Skeletal muscle satellite cell (primary cell): ENCODE data around the gene TANC1.

Experiments used
- H3K27me3 ChIP-seq: 2 replicates; pipeline ENCODE4 v1.7.0; 2013; ENCODE audit warnings: low read length; ENCODE audit not compliant: control insufficient read depth, insufficient read depth
- H3K36me3 ChIP-seq: 2 replicates; pipeline ENCODE4 v1.7.0; 2013; ENCODE audit warnings: mild to moderate bottlenecking, control low read depth, low read length; ENCODE audit not compliant: insufficient read depth
- H3K4me1 ChIP-seq: 2 replicates; pipeline ENCODE4 v1.7.0; 2013; ENCODE audit warnings: low read length; ENCODE audit not compliant: control insufficient read depth, insufficient read depth
- H3K4me2 ChIP-seq: 2 replicates; pipeline ENCODE4 v1.7.0; 2013; ENCODE audit warnings: mild to moderate bottlenecking, low read length
- H3K4me3 ChIP-seq: 2 replicates; pipeline ENCODE4 v1.7.0; 2013; ENCODE audit warnings: low read length
- H3K9ac ChIP-seq: 2 replicates; pipeline ENCODE4 v1.7.0; 2013; ENCODE audit warnings: mild to moderate bottlenecking, low read depth, low read length, moderate library complexity
- H3K9me3 ChIP-seq: replicated peaks from 2 replicates; pipeline ENCODE4 v1.7.0; 2013; ENCODE audit warnings: mild to moderate bottlenecking, control low read depth, low read length

The TANC1 gene

DNA sequence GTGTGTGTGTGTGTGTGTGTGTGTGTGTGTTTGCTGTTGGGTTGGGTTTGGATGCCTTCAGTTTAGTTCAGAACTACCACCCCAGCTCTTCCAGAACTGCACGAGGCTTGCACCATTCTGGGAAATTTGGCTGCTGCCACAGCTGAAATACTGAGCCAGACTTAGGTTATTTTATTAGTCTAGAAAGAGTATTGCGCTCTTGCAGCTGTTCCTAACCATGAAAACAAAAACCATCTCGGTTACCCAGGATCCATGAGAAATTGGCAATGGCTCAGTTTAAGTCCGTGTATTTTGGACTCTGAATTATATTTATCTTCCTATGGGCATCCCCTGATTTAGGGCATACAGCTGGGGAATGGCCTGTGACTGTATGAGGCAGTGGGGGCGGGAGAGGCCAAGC lies 83.2 kb downstream of the TANC1 start:
- no peaks in the 10 kb centered on the region for H3K9me3 ChIP-seq
- H3K9ac ChIP-seq: no peak overlapping the region
- no peaks in the 10 kb centered on the region for H3K36me3 ChIP-seq
- H3K4me1 ChIP-seq: peaks cover 25% of the 10 kb centered on the region
- no peaks in the 10 kb centered on the region for H3K27me3 ChIP-seq
- peak overlapping the region; percentile 16 for H3K4me2 ChIP-seq
- H3K4me3 ChIP-seq: no peak overlapping the region

DNA sequence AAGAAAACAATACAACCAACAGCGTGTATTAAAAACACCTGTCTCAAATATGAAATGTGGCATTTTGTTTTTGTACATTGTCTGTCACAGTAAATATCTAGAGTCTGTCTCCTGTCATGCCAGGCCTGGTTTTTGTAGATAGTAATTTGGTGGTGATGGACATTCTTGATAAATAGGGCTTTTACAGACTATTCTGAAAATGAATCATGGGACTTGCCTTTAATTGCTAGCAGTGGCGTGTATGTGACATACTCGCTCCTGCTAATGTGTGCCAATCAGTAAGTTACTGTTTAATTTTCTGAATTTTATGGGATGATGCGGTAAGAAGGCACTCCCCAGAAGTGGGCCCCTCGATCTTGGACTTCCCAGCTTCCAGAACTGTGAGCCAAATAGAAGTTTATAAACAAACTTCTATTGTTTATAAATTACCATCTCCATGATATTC lies 83.7 kb downstream of the TANC1 start:
- H3K4me1 ChIP-seq: peaks cover 20% of the 10 kb centered on the region

GRCh38 chr2:159053161-159054031 lies 85.0 kb downstream of the TANC1 start:
- Histone ChIP-seq H3K27me3 (no peaks in the 10 kb centered on the region), H3K4me2 (no peak overlapping the region), H3K9ac (no peak overlapping the region), H3K4me3 (no peak overlapping the region), H3K4me1 (peaks cover 15% of the 10 kb centered on the region), H3K9me3 (no peaks in the 10 kb centered on the region), H3K36me3 (no peaks in the 10 kb centered on the region)

More for the DNA sequence above, 83.7 kb downstream of the TANC1 start:
- H3K4me2 ChIP-seq: peak overlapping the region; percentile 16
- no peak overlapping the region for H3K4me3 ChIP-seq
- no peaks in the 10 kb centered on the region for H3K9me3 ChIP-seq
- no peak overlapping the region for H3K9ac ChIP-seq
- no peaks in the 10 kb centered on the region for H3K27me3 ChIP-seq
- no peaks in the 10 kb centered on the region for H3K36me3 ChIP-seq

GRCh38 chr2:159054032-159054334 lies 85.5 kb downstream of the TANC1 start:
- Histone ChIP-seq H3K9me3 (no peaks in the 10 kb centered on the region), H3K4me2 (no peak overlapping the region), H3K4me1 (peaks cover 15% of the 10 kb centered on the region), H3K9ac (no peak overlapping the region), H3K27me3 (no peaks in the 10 kb centered on the region), H3K36me3 (no peaks in the 10 kb centered on the region), H3K4me3 (no peak overlapping the region)

GRCh38 chr2:159054985-159055384 lies 86.5 kb downstream of the TANC1 start:
- Histone ChIP-seq H3K4me1 (peaks cover 13% of the 10 kb centered on the region), H3K27me3 (no peaks in the 10 kb centered on the region)

GRCh38 chr2:159060518-159060917 lies 92.1 kb downstream of the TANC1 start:
- peaks cover 10% of the 10 kb centered on the region for H3K4me1 ChIP-seq
- H3K9ac ChIP-seq: no peak overlapping the region
- no peaks in the 10 kb centered on the region for H3K9me3 ChIP-seq
- H3K27me3 ChIP-seq: no peaks in the 10 kb centered on the region
- no peak overlapping the region for H3K4me2 ChIP-seq
- H3K4me3 ChIP-seq: no peak overlapping the region
- H3K36me3 ChIP-seq: no peaks in the 10 kb centered on the region

More at GRCh38 chr2:159054985-159055384, 86.5 kb downstream of the TANC1 start:
- Histone ChIP-seq H3K9ac (no peak overlapping the region), H3K4me2 (no peak overlapping the region), H3K9me3 (no peaks in the 10 kb centered on the region), H3K36me3 (no peaks in the 10 kb centered on the region), H3K4me3 (no peak overlapping the region)

- Histone ChIP-seq H3K4me3 (no peak overlapping the region), H3K36me3 (no peaks in the 10 kb centered on the region), H3K9me3 (no peaks in the 10 kb centered on the region), H3K4me1 (peaks cover 14% of the 10 kb centered on the region), H3K9ac (no peak overlapping the region), H3K4me2 (no peak overlapping the region), H3K27me3 (no peaks in the 10 kb centered on the region)
Measured at GRCh38 chr2:159063677-159064076, 95.2 kb downstream of the TANC1 start.

GRCh38 chr2:159064446-159065301 lies 96.2 kb downstream of the TANC1 start:
- Histone ChIP-seq H3K36me3 (no peaks in the 10 kb centered on the region), H3K27me3 (no peaks in the 10 kb centered on the region), H3K4me3 (no peak overlapping the region), H3K9me3 (no peaks in the 10 kb centered on the region), H3K4me2 (no peak overlapping the region), H3K9ac (no peak overlapping the region), H3K4me1 (peaks cover 21% of the 10 kb centered on the region)

GRCh38 chr2:159065313-159065712 lies 96.9 kb downstream of the TANC1 start:
- peaks cover 25% of the 10 kb centered on the region for H3K4me1 ChIP-seq
- no peaks in the 10 kb centered on the region for H3K36me3 ChIP-seq
- H3K4me2 ChIP-seq: no peak overlapping the region
- no peaks in the 10 kb centered on the region for H3K9me3 ChIP-seq
- H3K27me3 ChIP-seq: no peaks in the 10 kb centered on the region
- H3K4me3 ChIP-seq: no peak overlapping the region
- no peak overlapping the region for H3K9ac ChIP-seq

DNA sequence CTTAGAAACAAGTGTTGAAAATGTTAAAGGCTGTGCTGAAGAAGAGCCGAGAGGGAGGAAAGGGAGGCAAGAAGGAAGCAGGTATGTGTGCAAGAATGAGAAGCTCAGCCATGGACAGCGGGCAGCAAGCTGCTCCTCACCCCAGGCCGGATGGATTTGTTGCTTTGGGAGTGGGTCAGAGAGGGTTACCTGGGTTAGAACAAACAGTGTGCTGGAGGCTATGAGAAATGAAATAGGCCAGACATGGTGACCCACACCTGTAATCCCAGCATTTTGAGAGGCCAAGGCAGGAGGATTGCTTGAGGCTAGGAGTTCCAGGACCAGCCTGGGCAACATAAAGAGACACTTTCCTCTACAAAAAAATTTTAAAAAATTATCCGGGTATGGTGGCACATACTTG lies 97.5 kb downstream of the TANC1 start:
- no peaks in the 10 kb centered on the region for H3K27me3 ChIP-seq
- H3K9ac ChIP-seq: no peak overlapping the region
- H3K4me2 ChIP-seq: no peak overlapping the region
- no peaks in the 10 kb centered on the region for H3K36me3 ChIP-seq
- H3K4me3 ChIP-seq: no peak overlapping the region
- H3K4me1 ChIP-seq: peaks cover 25% of the 10 kb centered on the region
- H3K9me3 ChIP-seq: no peaks in the 10 kb centered on the region

GRCh38 chr2:159066541-159067156 lies 98.2 kb downstream of the TANC1 start:
- Histone ChIP-seq H3K4me2 (no peak overlapping the region), H3K36me3 (no peaks in the 10 kb centered on the region), H3K9ac (no peak overlapping the region), H3K4me3 (no peak overlapping the region), H3K27me3 (no peaks in the 10 kb centered on the region), H3K9me3 (no peaks in the 10 kb centered on the region), H3K4me1 (peaks cover 25% of the 10 kb centered on the region)
